ENCODE results near the gene SIRT5. TPM values are rescaled to one million over a fixed set of nuclear protein-coding genes. Genes with fewer than 3 reads are reported as not detected.

Gene SIRT5
- total and polyA plus RNA-seq, 8 donors: 1.8 to 10.3 (median 4.7) TPM

DNA sequence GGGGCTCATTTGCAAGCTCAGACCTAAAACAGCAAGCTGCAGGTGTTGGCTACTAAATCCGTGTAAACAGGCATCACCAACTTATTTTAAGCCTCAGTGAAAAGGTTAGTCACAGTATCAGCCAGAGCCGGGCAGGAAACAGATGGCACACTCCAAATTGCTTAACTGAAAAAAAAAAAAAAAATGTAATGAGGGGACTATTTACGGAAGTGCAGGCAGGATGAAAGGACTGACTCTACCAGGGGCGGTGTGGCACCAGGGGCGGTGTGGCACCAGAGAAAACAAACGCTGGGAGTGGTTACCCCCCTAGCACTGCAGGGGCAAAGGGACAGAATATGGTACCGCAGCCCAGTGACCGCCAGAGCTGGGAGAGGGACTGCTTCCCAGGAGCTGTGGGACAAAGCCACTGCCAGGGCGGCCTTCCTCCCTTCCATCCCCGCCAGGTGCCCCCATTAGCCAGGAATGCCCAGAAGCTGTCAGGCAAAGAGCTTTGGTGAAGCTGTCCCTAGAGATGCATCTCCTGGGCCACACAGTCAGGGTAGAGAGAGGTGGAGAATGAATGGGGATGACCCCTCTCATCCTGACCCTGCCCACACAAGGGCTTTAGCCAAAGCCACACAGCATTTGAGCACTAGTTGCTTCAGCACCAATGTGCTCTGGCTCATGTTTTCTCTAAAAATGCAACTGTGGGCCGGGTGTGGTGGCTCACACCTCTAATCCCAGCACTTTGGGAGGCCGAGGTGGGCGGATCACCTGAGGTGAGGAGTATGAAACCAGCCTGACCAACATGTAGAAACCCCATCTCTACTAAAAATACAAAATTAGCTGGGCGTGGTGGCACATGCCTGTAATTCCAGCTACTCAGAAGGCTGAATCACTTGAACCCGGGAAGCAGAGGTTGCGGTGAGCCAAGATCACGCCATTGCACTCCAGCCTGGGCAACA lies 47.4 kb upstream of the SIRT5 start:
- H3K36me3 ChIP-seq: no peaks in the 10 kb centered on the region
- peak in 1 of 2 donors; percentile 76 for DNase-seq
- intact Hi-C loops (cut with DNase I; ENCODE audit: low total_unique reads): no loop called here
- peaks cover 0 to 10% (median 0%) of the 10 kb centered on the region in 4 donors for H3K4me1 ChIP-seq
- peak overlapping the region in 4 of 5 donors; percentile 42 to 64 (median 57) for H3K27ac ChIP-seq
- WGBS, 5 donors: 61 to 68% (median 66%) methylated on average over 15 to 17 of the region's 17 CpGs
- H3K4me3 ChIP-seq: no peak overlapping the region
- no peak for TF ChIP-seq EP300 (IDR thresholded peaks at IDR 0.05)
- no peak for TF ChIP-seq POLR2A (IDR thresholded peaks at IDR 0.05)
- TF ChIP-seq POLR2AphosphoS5 (IDR thresholded peaks at IDR 0.05): no peak
- TF ChIP-seq, protein P1, sequence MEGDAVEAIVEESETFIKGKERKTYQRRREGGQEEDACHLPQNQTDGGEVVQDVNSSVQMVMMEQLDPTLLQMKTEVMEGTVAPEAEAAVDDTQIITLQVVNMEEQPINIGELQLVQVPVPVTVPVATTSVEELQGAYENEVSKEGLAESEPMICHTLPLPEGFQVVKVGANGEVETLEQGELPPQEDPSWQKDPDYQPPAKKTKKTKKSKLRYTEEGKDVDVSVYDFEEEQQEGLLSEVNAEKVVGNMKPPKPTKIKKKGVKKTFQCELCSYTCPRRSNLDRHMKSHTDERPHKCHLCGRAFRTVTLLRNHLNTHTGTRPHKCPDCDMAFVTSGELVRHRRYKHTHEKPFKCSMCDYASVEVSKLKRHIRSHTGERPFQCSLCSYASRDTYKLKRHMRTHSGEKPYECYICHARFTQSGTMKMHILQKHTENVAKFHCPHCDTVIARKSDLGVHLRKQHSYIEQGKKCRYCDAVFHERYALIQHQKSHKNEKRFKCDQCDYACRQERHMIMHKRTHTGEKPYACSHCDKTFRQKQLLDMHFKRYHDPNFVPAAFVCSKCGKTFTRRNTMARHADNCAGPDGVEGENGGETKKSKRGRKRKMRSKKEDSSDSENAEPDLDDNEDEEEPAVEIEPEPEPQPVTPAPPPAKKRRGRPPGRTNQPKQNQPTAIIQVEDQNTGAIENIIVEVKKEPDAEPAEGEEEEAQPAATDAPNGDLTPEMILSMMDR (IDR thresholded peaks at IDR 0.05): no peak
- H3K9me3 ChIP-seq: no peaks in the 10 kb centered on the region
- no peaks in the 10 kb centered on the region for H3K27me3 ChIP-seq

GRCh38 chr6:13527671-13528056 lies 46.7 kb upstream of the SIRT5 start:
- H3K36me3 ChIP-seq: no peaks in the 10 kb centered on the region
- H3K9me3 ChIP-seq: no peaks in the 10 kb centered on the region
- H3K27me3 ChIP-seq: no peaks in the 10 kb centered on the region
- H3K4me3 ChIP-seq: no peak overlapping the region
- DNase-seq: no peak
- peaks cover 0 to 10% (median 0%) of the 10 kb centered on the region in 4 donors for H3K4me1 ChIP-seq
- whole genome bisulfite sequencing, 5 donors: 82 to 93% (median 89%) methylated on average over 4 of the region's 4 CpGs
- peak overlapping the region in 3 of 5 donors; percentile 42 to 59 (median 55) for H3K27ac ChIP-seq
- intact Hi-C loops (cut with DNase I; ENCODE audit: low total_unique reads): no loop called here
- TF ChIP-seq EP300 (IDR thresholded peaks at IDR 0.05): no peak
- TF ChIP-seq, protein P1 (IDR thresholded peaks at IDR 0.05): no peak
- TF ChIP-seq POLR2AphosphoS5 (IDR thresholded peaks at IDR 0.05): no peak
- TF ChIP-seq POLR2A (IDR thresholded peaks at IDR 0.05): no peak

DNA sequence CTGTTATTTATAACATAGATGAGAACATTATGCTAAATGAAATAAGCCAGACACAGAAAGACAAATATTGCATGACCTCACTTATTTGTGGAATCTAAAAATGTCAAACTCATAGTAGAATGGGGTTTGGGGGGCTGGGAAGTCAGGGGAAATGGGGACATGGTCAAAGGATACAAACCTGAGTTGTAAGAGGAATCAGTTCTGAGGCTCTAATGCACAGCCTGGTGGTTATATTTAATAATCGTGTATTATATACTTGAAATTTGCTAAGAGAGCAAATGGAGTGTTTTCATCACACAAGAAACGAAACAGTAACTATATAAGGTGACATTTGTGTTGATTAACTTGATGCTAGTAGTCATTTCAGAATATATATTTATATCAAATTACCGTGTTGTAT lies 46.2 kb upstream of the SIRT5 start:
- intact Hi-C loops (cut with DNase I; ENCODE audit: low total_unique reads): no loop called here
- H3K4me1 ChIP-seq: peaks cover 0 to 10% (median 0%) of the 10 kb centered on the region in 4 donors
- WGBS, 5 donors: 58 to 72% (median 63%) methylated on average over 3 of the region's 3 CpGs

DNA sequence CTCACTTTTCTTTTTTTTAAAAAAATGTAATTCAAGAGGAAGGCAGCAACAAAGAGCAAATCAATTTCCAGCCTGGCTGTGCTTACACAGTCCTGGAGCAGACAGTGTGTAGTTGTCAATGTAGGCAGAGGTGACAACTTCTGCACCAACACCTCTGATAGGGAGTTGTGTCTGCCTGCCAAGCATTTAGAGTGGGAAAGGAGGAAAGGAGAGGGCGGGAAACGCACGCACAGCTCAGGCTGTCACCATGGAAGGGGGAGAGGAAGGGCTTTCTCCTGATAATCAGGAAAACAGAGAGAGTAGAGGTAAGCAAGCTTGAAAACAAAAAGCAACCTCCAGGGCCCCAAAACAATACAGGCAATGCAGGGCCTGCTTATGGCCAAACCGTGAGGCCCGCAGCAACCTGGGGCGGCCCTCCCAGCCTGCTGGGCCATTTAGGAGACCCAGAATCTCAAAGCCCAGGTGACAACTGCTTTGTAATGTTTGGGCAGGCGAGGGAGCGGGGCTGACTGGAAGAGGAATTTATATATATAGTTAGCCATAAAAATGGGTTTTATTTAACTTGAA lies 45.5 kb upstream of the SIRT5 start:
- Histone ChIP-seq H3K36me3 (no peaks in the 10 kb centered on the region), H3K9me3 (no peaks in the 10 kb centered on the region), H3K4me3 (no peak overlapping the region), H3K4me1 (peaks cover 0 to 10% (median 0%) of the 10 kb centered on the region in 4 donors), H3K27me3 (no peaks in the 10 kb centered on the region), H3K27ac (no peak overlapping the region)
- no peak for DNase-seq
- TF ChIP-seq, protein P1 (IDR thresholded peaks at IDR 0.05): no peak
- no peak for TF ChIP-seq POLR2A (IDR thresholded peaks at IDR 0.05)
- no peak for TF ChIP-seq EP300 (IDR thresholded peaks at IDR 0.05)
- TF ChIP-seq POLR2AphosphoS5 (IDR thresholded peaks at IDR 0.05): no peak
- intact Hi-C loops (cut with DNase I; ENCODE audit: low total_unique reads): no loop called here
- WGBS, 5 donors: 72 to 91% (median 77%) methylated on average over 7 to 8 of the region's 8 CpGs

More for the DNA sequence above, 46.2 kb upstream of the SIRT5 start:
- no peaks in the 10 kb centered on the region for H3K9me3 ChIP-seq
- no peak overlapping the region for H3K27ac ChIP-seq
- no peak overlapping the region for H3K4me3 ChIP-seq
- no peak for TF ChIP-seq EP300 (IDR thresholded peaks at IDR 0.05)
- TF ChIP-seq, protein P1 (IDR thresholded peaks at IDR 0.05): peak in 1 of 7 experiments; percentile 12
- H3K36me3 ChIP-seq: no peaks in the 10 kb centered on the region
- H3K27me3 ChIP-seq: no peaks in the 10 kb centered on the region
- no peak for DNase-seq

Data from stomach (tissue), 9 donors.